ENCODE results near the gene MAPK11.

The MAPK11 gene

GRCh38 chr22:50217543-50218152, 52.5 kb downstream of the MAPK11 start:
- Histone ChIP-seq H3K4me3 (ENCODE audit: low read depth in 1 of 2, low read length in 2 of 2) (no peak overlapping the region), H3K79me2 (ENCODE audit: insufficient read depth, low read length) (peaks cover 19% of the 10 kb centered on the region), H3K36me3 (ENCODE audit: insufficient read depth, low read length) (peaks cover 95% of the 10 kb centered on the region), H3K4me2 (ENCODE audit: insufficient read depth, low read length) (no peak overlapping the region), H3K27me3 (ENCODE audit: insufficient read depth, low read length, poor library complexity) (no peaks in the 10 kb centered on the region), H3K9ac (ENCODE audit: low read depth, low read length) (no peak overlapping the region), H3K9me3 (ENCODE audit: insufficient read depth, low read length, severe bottlenecking) (no peaks in the 10 kb centered on the region), H4K20me1 (ENCODE audit: insufficient read depth, low read length) (peaks cover 64% of the 10 kb centered on the region), H3K27ac (ENCODE audit: low read length) (no peak overlapping the region), H3K4me1 (ENCODE audit: insufficient read depth, low read length) (no peaks in the 10 kb centered on the region), H2AFZ (ENCODE audit: low read depth, low read length) (no peak overlapping the region)
- DNase-seq (no peak), ATAC-seq (ENCODE audit: insufficient read depth, low read depth) (no peak)
- TF ChIP-seq EZH2 (IDR thresholded peaks at IDR 0.05; ENCODE audit: borderline replicate concordance, low read depth, low read length, severe bottlenecking) = no peak
- TF ChIP-seq CTCF (IDR thresholded peaks at IDR 0.05; ENCODE audit: borderline replicate concordance, extremely low read depth, low read length, poor library complexity, severe bottlenecking) = no peak

GRCh38 chr22:50216684-50217520, 53.3 kb downstream of the MAPK11 start:
- peaks cover 25% of the 10 kb centered on the region for H3K79me2 ChIP-seq (ENCODE audit: insufficient read depth, low read length)
- no peak overlapping the region for H2AFZ ChIP-seq (ENCODE audit: low read depth, low read length)
- no peak for DNase-seq
- H3K4me3 ChIP-seq (ENCODE audit: low read depth in 1 of 2, low read length in 2 of 2) = no peak overlapping the region
- no peaks in the 10 kb centered on the region for H3K9me3 ChIP-seq (ENCODE audit: insufficient read depth, low read length, severe bottlenecking)
- peaks cover 62% of the 10 kb centered on the region for H4K20me1 ChIP-seq (ENCODE audit: insufficient read depth, low read length)
- no peak overlapping the region for H3K4me2 ChIP-seq (ENCODE audit: insufficient read depth, low read length)
- H3K4me1 ChIP-seq (ENCODE audit: insufficient read depth, low read length) = no peaks in the 10 kb centered on the region
- peaks cover 94% of the 10 kb centered on the region for H3K36me3 ChIP-seq (ENCODE audit: insufficient read depth, low read length)
- H3K27ac ChIP-seq (ENCODE audit: low read length) = no peak overlapping the region
- no peak for ATAC-seq (ENCODE audit: insufficient read depth, low read depth)
- no peak overlapping the region for H3K9ac ChIP-seq (ENCODE audit: low read depth, low read length)
- no peaks in the 10 kb centered on the region for H3K27me3 ChIP-seq (ENCODE audit: insufficient read depth, low read length, poor library complexity)
- TF ChIP-seq CTCF (IDR thresholded peaks at IDR 0.05; ENCODE audit: borderline replicate concordance, extremely low read depth, low read length, poor library complexity, severe bottlenecking) = no peak
- TF ChIP-seq EZH2 (IDR thresholded peaks at IDR 0.05; ENCODE audit: borderline replicate concordance, low read depth, low read length, severe bottlenecking) = no peak

DNA sequence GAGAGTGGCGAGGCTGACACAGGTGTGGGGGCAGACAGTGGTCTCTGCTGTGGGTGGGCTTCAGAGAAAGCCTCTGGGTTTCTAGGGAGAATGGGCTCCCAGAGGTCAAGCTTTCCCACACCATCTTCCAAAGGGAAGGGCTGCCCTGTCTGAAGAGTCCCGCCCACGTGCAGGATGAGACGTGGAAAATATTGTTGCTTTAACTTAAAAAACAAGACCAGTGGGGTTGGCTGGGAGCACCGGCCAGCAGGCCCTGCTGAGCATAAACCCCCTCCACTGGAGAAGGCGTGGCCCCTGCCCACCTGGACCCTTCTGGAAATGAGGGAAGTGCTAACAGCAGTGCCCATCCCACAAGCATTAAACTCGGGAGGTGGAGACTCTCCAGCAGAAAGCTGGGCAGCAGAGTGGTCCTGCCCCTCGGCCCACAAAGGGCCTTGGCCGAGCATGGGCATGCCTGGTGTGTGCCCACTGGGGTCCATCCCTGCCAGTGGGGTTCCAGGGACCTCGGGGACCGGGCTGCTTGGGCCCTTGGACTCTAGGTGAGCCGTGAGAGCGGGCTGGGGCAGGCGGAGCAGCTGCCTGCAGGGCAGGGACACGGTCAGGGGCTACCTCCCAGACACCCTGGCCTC, 54.0 kb downstream of the MAPK11 start:
- ATAC-seq (ENCODE audit: insufficient read depth, low read depth) (no peak), DNase-seq (no peak)
- TF ChIP-seq EZH2 (IDR thresholded peaks at IDR 0.05; ENCODE audit: borderline replicate concordance, low read depth, low read length, severe bottlenecking) (no peak), CTCF (IDR thresholded peaks at IDR 0.05; ENCODE audit: borderline replicate concordance, extremely low read depth, low read length, poor library complexity, severe bottlenecking) (no peak)
- peaks cover 60% of the 10 kb centered on the region for H4K20me1 ChIP-seq (ENCODE audit: insufficient read depth, low read length)
- no peak overlapping the region for H3K4me3 ChIP-seq (ENCODE audit: low read depth in 1 of 2, low read length in 2 of 2)
- H3K27ac ChIP-seq (ENCODE audit: low read length) = no peak overlapping the region
- no peaks in the 10 kb centered on the region for H3K4me1 ChIP-seq (ENCODE audit: insufficient read depth, low read length)
- H2AFZ ChIP-seq (ENCODE audit: low read depth, low read length) = no peak overlapping the region
- no peaks in the 10 kb centered on the region for H3K9me3 ChIP-seq (ENCODE audit: insufficient read depth, low read length, severe bottlenecking)
- no peaks in the 10 kb centered on the region for H3K27me3 ChIP-seq (ENCODE audit: insufficient read depth, low read length, poor library complexity)
- peaks cover 27% of the 10 kb centered on the region for H3K79me2 ChIP-seq (ENCODE audit: insufficient read depth, low read length)
- H3K36me3 ChIP-seq (ENCODE audit: insufficient read depth, low read length) = peaks cover 92% of the 10 kb centered on the region
- no peak overlapping the region for H3K9ac ChIP-seq (ENCODE audit: low read depth, low read length)
- H3K4me2 ChIP-seq (ENCODE audit: insufficient read depth, low read length) = no peak overlapping the region

Measured in DND-41 (cell line).